GM12873 (cell line): ENCODE measurements around the gene ABCG1.

Experiments
- CTCF ChIP-seq: IDR thresholded peaks from 2 replicates; pipeline ENCODE4 v1.5.1; 2012; ENCODE audit warnings: low read depth, mild to moderate bottlenecking, moderate library complexity, low read length, control low read depth; ENCODE audit not compliant: insufficient read depth; ENCODE audit errors: missing control alignments

ABCG1 gene

GRCh38 chr21:42256316-42256715 lies 37.4 kb downstream of the ABCG1 start:
- TF ChIP-seq CTCF = no peak

GRCh38 chr21:42257091-42257765 lies 38.3 kb downstream of the ABCG1 start:
- TF ChIP-seq CTCF = no peak

GRCh38 chr21:42258150-42258884 lies 39.4 kb downstream of the ABCG1 start:
- peak; percentile 95 for TF ChIP-seq CTCF

- TF ChIP-seq CTCF = no peak
Observed at GRCh38 chr21:42258885-42259407, 40.0 kb downstream of the ABCG1 start.

GRCh38 chr21:42260121-42260520 lies 41.2 kb downstream of the ABCG1 start:
- TF ChIP-seq CTCF = no peak

GRCh38 chr21:42261829-42262200 lies 42.9 kb downstream of the ABCG1 start:
- TF ChIP-seq CTCF = no peak

GRCh38 chr21:42262831-42263231 lies 43.9 kb downstream of the ABCG1 start:
- no peak for TF ChIP-seq CTCF
